Activated effector memory CD4-positive, alpha-beta T cell treated with anti-CD3 and anti-CD28 coated beads, Interleukin-2, amount 50 U/mL, for 16 hours (primary cell): ENCODE results near the gene LRRC27.
A peak's percentile ranks its signal among the peaks of the same experiment; 100 is the strongest.

ENCODE experiments used
- DNase-seq: peaks from one replicate; pipeline ENCODE4 v3.0.0-alpha.2; 2020

Gene LRRC27

GRCh38 chr10:132331601-132332432, at the start of gene LRRC27:
TSS of gene LRRC27 (plus strand) at chr10:132332193. CDS start at chr10:132333525, 1,332 bp downstream.
- peak; percentile 100 for DNase-seq

- DNase-seq = no peak
These were observed 49.1 kb upstream of the LRRC27 start for GRCh38 chr10:132282667-132283603.

- no peak for DNase-seq
These were observed 48.2 kb upstream of the LRRC27 start for GRCh38 chr10:132283604-132284382.

GRCh38 chr10:132289439-132289838, 42.6 kb upstream of the LRRC27 start:
- DNase-seq = no peak

- DNase-seq = no peak
These were observed 41.4 kb upstream of the LRRC27 start for GRCh38 chr10:132290631-132291030.

GRCh38 chr10:132291826-132292225, 40.2 kb upstream of the LRRC27 start:
- DNase-seq = no peak

GRCh38 chr10:132292287-132293200, 39.4 kb upstream of the LRRC27 start:
- no peak for DNase-seq

GRCh38 chr10:132293201-132293812, 38.7 kb upstream of the LRRC27 start:
- no peak for DNase-seq

GRCh38 chr10:132293813-132294520, 38.0 kb upstream of the LRRC27 start:
- peak; percentile 43 for DNase-seq

GRCh38 chr10:132294561-132295318, 37.3 kb upstream of the LRRC27 start:
- peak; percentile 38 for DNase-seq

- DNase-seq = peak; percentile 31
These were observed 36.5 kb upstream of the LRRC27 start for GRCh38 chr10:132295481-132295880.

- DNase-seq = peak; percentile 53
These were observed 35.1 kb upstream of the LRRC27 start for GRCh38 chr10:132296666-132297443.

- peak; percentile 56 for DNase-seq
These were observed 34.5 kb upstream of the LRRC27 start for GRCh38 chr10:132297526-132297925.

GRCh38 chr10:132298038-132298881, 33.7 kb upstream of the LRRC27 start:
- peak; percentile 54 for DNase-seq

GRCh38 chr10:132299371-132300336, 32.3 kb upstream of the LRRC27 start:
- DNase-seq = peak; percentile 50

- peak; percentile 28 for DNase-seq
These were observed 31.4 kb upstream of the LRRC27 start for GRCh38 chr10:132300582-132300981.
